H1 (cell line): ENCODE measurements around the gene CLDN9. TPM values are rescaled to one million over a fixed set of nuclear protein-coding genes. Genes with fewer than 3 reads are reported as not detected.

ENCODE experiments used
- CTCF ChIA-PET: fragments of 300-600 bp; sonication (Branson Sonifier 250); formaldehyde crosslinking; loops from one replicate; lab custom pipeline; 2021; ENCODE audit not compliant: partially characterized antibody; lab: Charles Lee
- POLR2A ChIA-PET: fragments of 300-600 bp; sonication (Branson Sonifier 250); formaldehyde crosslinking; loops from one replicate; lab custom pipeline; 2021; ENCODE audit warnings: inconsistent platforms; ENCODE audit not compliant: partially characterized antibody; lab: Charles Lee
- DNase-seq, 2 experiments: peaks; one replicate each; pipeline versions ENCODE4 v3.0.0 to v3.0.0-alpha.2; 2010 to 2022; ENCODE audit warnings: low spot score in 2 of 2, low read depth in 1 of 2, mixed read lengths in 1 of 2
- FAIRE-seq: peaks from 2 replicates; lab custom pipeline; 2011; peaks lifted over from hg19 to GRCh38; lab: Jason Lieb, UNC
- H2AFZ ChIP-seq: 2 replicates; pipeline ENCODE4 v1.8.1; 2012; ENCODE audit warnings: low read length, inconsistent platforms
- H2AK5ac ChIP-seq: 2 replicates; pipeline ENCODE4 v1.6.1; 2013; ENCODE audit warnings: low read depth, low read length
- H2BK120ac ChIP-seq: replicated peaks from 2 replicates; pipeline ENCODE3; 2013; ENCODE audit warnings: low read depth, low read length, inconsistent platforms
- H2BK12ac ChIP-seq: 2 replicates; pipeline ENCODE4 v1.6.1; 2013; ENCODE audit warnings: low read depth, low read length
- H2BK15ac ChIP-seq: 2 replicates; pipeline ENCODE4 v1.6.1; 2013; ENCODE audit warnings: low read length
- H2BK20ac ChIP-seq: 2 replicates; pipeline ENCODE4 v1.6.1; 2013; ENCODE audit warnings: low read length
- H2BK5ac ChIP-seq: 2 replicates; pipeline ENCODE4 v1.6.1; 2013; ENCODE audit warnings: low read depth, low read length
- H3K14ac ChIP-seq: 2 replicates; pipeline ENCODE4 v1.6.1; 2013; ENCODE audit warnings: inconsistent platforms; ENCODE audit not compliant: insufficient read length
- H3K18ac ChIP-seq: 2 replicates; pipeline ENCODE4 v1.6.1; 2013; ENCODE audit warnings: low read length; ENCODE audit errors: extremely low read depth
- H3K23ac ChIP-seq: 2 replicates; pipeline ENCODE4 v1.6.1; 2013; ENCODE audit warnings: inconsistent platforms; ENCODE audit not compliant: insufficient read length
- H3K23me2 ChIP-seq: 2 replicates; pipeline ENCODE4 v1.6.1; 2013; ENCODE audit warnings: low read depth, low read length
- H3K27ac ChIP-seq: 2 replicates; pipeline ENCODE4 v1.6.1; 2011; ENCODE audit warnings: low read depth, low read length, inconsistent platforms
- H3K27me3 ChIP-seq, 4 experiments: replicated peaks in 1 of 4; 1 replicate in 1 of 4; 2 replicates in 3 of 4; pipeline versions ENCODE4 v1.6.1 to v1.8.1; 2011 to 2013; ENCODE audit warnings: low read length in 3 of 4, mild to moderate bottlenecking in 3 of 4, inconsistent platforms in 2 of 4, mixed read lengths in 2 of 4, moderate library complexity in 1 of 4; ENCODE audit not compliant: control insufficient read depth in 3 of 4, insufficient read depth in 3 of 4; ENCODE audit errors: extremely low read depth in 1 of 4
- H3K36me3 ChIP-seq, 4 experiments: 2 replicates each; pipeline versions ENCODE4 v1.6.1 to v1.8.1; 2011 to 2013; ENCODE audit warnings: mild to moderate bottlenecking in 4 of 4, low read length in 3 of 4, moderate library complexity in 2 of 4, control low read depth in 1 of 4, inconsistent platforms in 1 of 4; ENCODE audit not compliant: insufficient read depth in 4 of 4, control insufficient read depth in 2 of 4
- H3K4ac ChIP-seq: replicated peaks from 2 replicates; pipeline ENCODE3; 2013; ENCODE audit warnings: low read length, low read depth, mixed read lengths, inconsistent platforms; ENCODE audit not compliant: insufficient read length
- H3K4me1 ChIP-seq, 4 experiments: replicated peaks in 1 of 4; 1 replicate in 1 of 4; 2 replicates in 3 of 4; pipeline versions ENCODE4 v1.6.1 to v1.8.1; 2011 to 2013; ENCODE audit warnings: low read length in 3 of 4, inconsistent platforms in 2 of 4, mixed read lengths in 1 of 4; ENCODE audit not compliant: insufficient read depth in 4 of 4, control insufficient read depth in 3 of 4
- H3K4me2 ChIP-seq, 2 experiments: 2 replicates each; pipeline versions ENCODE4 v1.6.1 to v1.8.1; 2011 to 2013; ENCODE audit warnings: low read depth in 2 of 2, low read length in 2 of 2, control low read depth in 1 of 2, inconsistent platforms in 1 of 2, mild to moderate bottlenecking in 1 of 2; ENCODE audit not compliant: insufficient read depth in 1 of 2
- H3K4me3 ChIP-seq, 4 experiments: fragments of 200-600, 300-600 bp in 1 of 4; sonication (generic), shearing (Covaris generic), sonication (Bioruptor Twin) in 1 of 4; 2 replicates each; pipeline versions ENCODE4 v1.5.1 to v1.8.1; 2011 to 2016; ENCODE audit warnings: low read length in 4 of 4, low read depth in 3 of 4, control low read depth in 2 of 4, inconsistent platforms in 2 of 4, mild to moderate bottlenecking in 2 of 4, mixed read lengths in 1 of 4, moderate library complexity in 1 of 4; ENCODE audit not compliant: insufficient read depth in 2 of 4; ENCODE audit errors: extremely low read depth in 1 of 4
- H3K56ac ChIP-seq: replicated peaks from 2 replicates; pipeline ENCODE3; 2013; ENCODE audit warnings: low read depth, mild to moderate bottlenecking, mixed read lengths, low read length, inconsistent platforms; ENCODE audit not compliant: insufficient read length
- H3K79me1 ChIP-seq: 2 replicates; pipeline ENCODE4 v1.6.1; 2013; ENCODE audit warnings: low read depth, low read length, control low read depth
- H3K79me2 ChIP-seq, 2 experiments: 2 replicates each; pipeline versions ENCODE4 v1.6.1 to v1.8.1; 2012 to 2013; ENCODE audit warnings: low read length in 2 of 2, mild to moderate bottlenecking in 2 of 2, inconsistent platforms in 1 of 2; ENCODE audit not compliant: insufficient read depth in 2 of 2, control insufficient read depth in 1 of 2
- H3K9ac ChIP-seq, 4 experiments: replicated peaks in 1 of 4; 1 replicate in 1 of 4; 2 replicates in 3 of 4; pipeline versions ENCODE4 v1.6.1 to v1.8.1; 2011 to 2013; ENCODE audit warnings: low read depth in 3 of 4, low read length in 3 of 4, control low read depth in 2 of 4, mild to moderate bottlenecking in 2 of 4, moderate library complexity in 2 of 4, inconsistent platforms in 1 of 4; ENCODE audit errors: extremely low read depth in 1 of 4
- H3K9me3 ChIP-seq, 2 experiments: 2 replicates each; pipeline versions ENCODE4 v1.6.1 to v1.8.1; 2012 to 2013; ENCODE audit warnings: mild to moderate bottlenecking in 2 of 2, moderate library complexity in 2 of 2, control low read depth in 1 of 2, inconsistent platforms in 1 of 2, low read depth in 1 of 2, low read length in 1 of 2, mixed read lengths in 1 of 2; ENCODE audit not compliant: insufficient read depth in 2 of 2
- H4K20me1 ChIP-seq, 2 experiments: replicated peaks in 1 of 2; 2 replicates each; pipeline versions ENCODE3 to v1.8.1; 2011 to 2013; ENCODE audit warnings: inconsistent platforms in 2 of 2, low read length in 2 of 2, mild to moderate bottlenecking in 1 of 2; ENCODE audit not compliant: insufficient read depth in 2 of 2, control insufficient read depth in 1 of 2
- H4K5ac ChIP-seq: 2 replicates; pipeline ENCODE4 v1.6.1; 2013; ENCODE audit warnings: low read length, low read depth, mixed read lengths, inconsistent platforms; ENCODE audit not compliant: insufficient read length
- H4K8ac ChIP-seq: 2 replicates; pipeline ENCODE4 v1.8.0; 2013; ENCODE audit warnings: mild to moderate bottlenecking, moderate library complexity, low read length, inconsistent platforms; ENCODE audit not compliant: insufficient read depth; ENCODE audit errors: extremely low read depth
- H4K91ac ChIP-seq: replicated peaks from 2 replicates; pipeline ENCODE3; 2013; ENCODE audit warnings: low read length, mixed read lengths, inconsistent platforms; ENCODE audit not compliant: insufficient read length
- BRCA1 ChIP-seq: IDR thresholded peaks from 2 replicates; pipeline ENCODE4 v1.6.1; 2012; ENCODE audit warnings: low read depth, low read length, improper control_type of control experiment
- SUZ12 ChIP-seq: fragments of 200-600 bp; sonication (generic); IDR thresholded peaks from 2 replicates; pipeline ENCODE4 v1.6.1; 2012; ENCODE audit warnings: mild to moderate bottlenecking, inconsistent platforms, low read length, moderate library complexity, mixed read lengths
- TAF7 ChIP-seq: optimal IDR thresholded peaks from 2 replicates; pipeline ENCODE3; 2011; ENCODE audit warnings: low read depth, mild to moderate bottlenecking, inconsistent platforms, low read length, moderate library complexity, borderline replicate concordance
- WGBS, 2 experiments: shearing (Covaris generic) in 1 of 2; methylation state at CpG; one replicate each; pipeline versions ENCODE4 v1.1.6 to v1.1.7; 2013 to 2015; ENCODE audit warnings: low lambda C conversion rate in 2 of 2, mixed read lengths in 2 of 2, inconsistent platforms in 1 of 2, low coverage in 1 of 2, missing lambda C conversion rate in 1 of 2; ENCODE audit not compliant: insufficient replicate concordance in 2 of 2, insufficient coverage in 1 of 2, insufficient read length in 1 of 2; ENCODE audit errors: extremely low coverage in 1 of 2, missing lambda C conversion rate in 1 of 2; 5-methylcytosine and 5-hydroxymethylcytosine counted together
- polyA plus RNA-seq, 7 experiments: library from polyadenylated mRNA; depleted of rRNA in 3 of 7; stranded (reverse) in 5 of 7; unstranded in 2 of 7; fragments of >200 nt in 5 of 7; fragments of 200-250 nt in 2 of 7; gene quantifications; 1 replicate in 5 of 7; 2 replicates in 1 of 7; 4 replicates in 1 of 7; pipeline versions ENCODE4 v1.2.1 to v1.2.3, GENCODE V29; 2011 to 2013; ENCODE audit warnings: missing spikeins in 2 of 7, mixed read lengths in 2 of 7
- total RNA-seq: library from RNA; stranded (reverse); fragmentation: NEBNext Ultra II Directional; extraction: Animal tissue kit (Norgen Biotek cat#: 25700); gene quantifications from 2 replicates; pipeline ENCODE4 v1.2.1, GENCODE V29; 2021

Gene CLDN9
- total and polyA plus RNA-seq, 2 of the 8 experiments (the other 6 are each of a cell fraction or from before 2014, with no cell fraction given), result 0.60 to 0.89 TPM

- Histone ChIP-seq H3K4me1 (peaks cover 0 to 13% (median 9%) of the 10 kb centered on the region in 4 experiments; a peak in 6 of 7 replicates), H2BK15ac (no peak overlapping the region), H3K56ac (no peak overlapping the region), H3K4me2 (no peak overlapping the region), H3K9me3 (no peaks in the 10 kb centered on the region), H2BK5ac (no peak overlapping the region), H3K27ac (no peak overlapping the region), H3K23ac (no peak overlapping the region), H2BK12ac (no peak overlapping the region), H3K4ac (no peak overlapping the region), H3K14ac (no peak overlapping the region), H4K20me1 (peaks cover 20 to 33% of the 10 kb centered on the region in 2 experiments), H4K5ac (no peak overlapping the region), H4K8ac (no peak overlapping the region), H4K91ac (no peak overlapping the region), H3K27me3 (no peaks in the 10 kb centered on the region), H3K79me1 (peaks cover 14% of the 10 kb centered on the region), H3K9ac (no peak overlapping the region), H3K18ac (no peak overlapping the region), H2BK20ac (no peak overlapping the region), H2AFZ (no peak overlapping the region), H2BK120ac (no peak overlapping the region), H3K4me3 (no peak overlapping the region), H3K79me2 (peaks cover 0 to 8% of the 10 kb centered on the region in 2 experiments; a peak in 2 of 4 replicates), H3K23me2 (peaks cover 10% of the 10 kb centered on the region; the same call in 1 of the 2 replicates), H2AK5ac (no peak overlapping the region), H3K36me3 (peaks cover 20 to 44% (median 33%) of the 10 kb centered on the region in 4 experiments)
- 86% methylated on average over 15 of the region's 15 CpGs; no CpG with 5 or more reads in 1 of the 2 experiments for WGBS, 2 experiments
- ChIA-PET CTCF (interaction anchor here (0.6 to 2.0 kb wide), 8 partner anchors 9 to 57 kb away, joined by 3 to 10 read pairs (median 4); partner anchors contain the start of gene KREMEN2), POLR2A (interaction anchor here (1.2 to 25.4 kb wide), 7 partner anchors 10 to 53 kb away, joined by 3 to 455 read pairs (median 9); partner anchors contain the start of genes CLDN6, HCFC1R1, KREMEN2 and PAQR4)
- FAIRE-seq (no peak), DNase-seq (no peak)
- no peak for TF ChIP-seq BRCA1
- TF ChIP-seq SUZ12, result no peak
- TF ChIP-seq TAF7, result no peak
Measured at GRCh38 chr16:2976673-2977072, 36.0 kb upstream of the CLDN9 start.
